Retinal pigment epithelial cell (primary cell): Measurements from ENCODE around the gene NKX1-1.
A peak's percentile ranks its signal among the peaks of the same experiment; 100 is the strongest.
"Not testable (repeated sequence)": the region's sequence is repeated elsewhere in the genome, so short reads cannot be mapped to it uniquely, and the experiment has no call there.

Experiments
- DNase-seq: peaks from one replicate; pipeline ENCODE4 v3.0.0-alpha.2; 2010; ENCODE audit warnings: low read depth
- H3K4me3 ChIP-seq: 2 replicates; pipeline ENCODE4 v1.5.1; 2011; ENCODE audit warnings: mild to moderate bottlenecking, low read length, control low read depth, moderate library complexity
- CTCF ChIP-seq: conservative IDR thresholded peaks from 2 replicates; pipeline ENCODE4 v1.5.1; 2011; ENCODE audit warnings: low read depth, low read length, control low read depth, inconsistent platforms

Gene NKX1-1

DNA sequence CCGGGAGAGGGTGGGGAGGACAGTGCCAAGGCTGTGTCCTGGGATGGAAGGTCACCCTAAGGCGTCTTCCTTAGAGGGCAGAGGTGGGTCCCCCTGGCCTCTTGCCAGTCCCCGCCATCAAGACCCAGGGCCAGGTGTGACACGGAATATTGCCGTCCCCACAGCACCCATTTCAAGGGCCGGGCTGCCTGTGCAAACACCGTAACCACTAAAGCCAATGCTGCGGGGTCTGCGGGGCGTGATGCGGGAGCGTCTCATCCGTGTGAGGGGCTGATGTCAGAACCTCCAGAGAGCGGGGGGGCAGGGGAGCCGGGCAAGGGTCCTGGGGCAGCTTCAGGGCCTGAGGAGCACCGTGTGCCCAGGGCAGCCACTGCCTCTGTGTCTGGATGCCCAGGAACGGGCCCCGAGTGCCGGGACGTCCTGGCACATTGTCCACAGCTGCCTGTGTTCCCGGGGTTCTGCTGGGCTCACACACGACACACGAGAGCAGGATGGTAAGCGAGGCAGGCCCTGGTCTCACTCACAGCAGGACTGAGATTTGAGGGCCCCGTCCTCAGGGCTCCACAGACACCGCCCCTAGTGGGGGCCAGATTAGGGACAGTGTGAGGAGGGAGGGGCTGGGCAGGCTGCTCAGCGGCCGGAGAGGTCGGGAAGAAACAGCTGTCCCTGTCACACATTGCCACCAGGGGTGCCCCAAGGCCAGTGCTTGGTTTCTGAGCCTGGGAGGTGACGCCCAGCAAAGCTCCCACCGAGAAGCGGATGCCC lies 29.2 kb downstream of the NKX1-1 start:
- no peak for DNase-seq
- peak; percentile 21 for TF ChIP-seq CTCF
- no peak overlapping the region for H3K4me3 ChIP-seq

DNA sequence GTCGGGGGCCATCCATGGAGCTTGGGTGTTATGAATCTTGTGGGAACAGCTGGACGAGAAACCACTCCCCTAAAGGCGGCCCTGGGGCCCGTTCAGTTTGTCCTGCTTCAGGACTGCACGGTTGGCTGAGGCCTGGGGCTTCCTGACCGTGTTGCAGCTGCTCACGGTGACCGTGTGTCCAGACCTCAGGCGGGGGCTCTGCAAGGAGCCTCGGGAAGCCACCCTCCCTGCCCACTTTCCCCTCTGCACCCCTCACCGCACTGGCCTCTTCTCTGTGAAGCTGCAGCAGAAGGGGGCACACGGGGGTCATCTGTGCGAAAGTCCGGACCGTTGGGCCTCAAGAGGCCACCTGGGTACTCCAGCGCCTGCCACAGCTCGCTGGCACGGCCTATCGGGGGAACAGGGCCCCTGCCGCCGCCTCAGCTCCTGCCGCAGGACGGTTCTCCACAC lies 29.8 kb downstream of the NKX1-1 start:
- H3K4me3 ChIP-seq = no peak overlapping the region
- no peak for TF ChIP-seq CTCF
- DNase-seq = no peak

- no peak for TF ChIP-seq CTCF
- DNase-seq = no peak
- no peak overlapping the region for H3K4me3 ChIP-seq
Measured at GRCh38 chr4:1375761-1376322, 30.4 kb downstream of the NKX1-1 start.

DNA sequence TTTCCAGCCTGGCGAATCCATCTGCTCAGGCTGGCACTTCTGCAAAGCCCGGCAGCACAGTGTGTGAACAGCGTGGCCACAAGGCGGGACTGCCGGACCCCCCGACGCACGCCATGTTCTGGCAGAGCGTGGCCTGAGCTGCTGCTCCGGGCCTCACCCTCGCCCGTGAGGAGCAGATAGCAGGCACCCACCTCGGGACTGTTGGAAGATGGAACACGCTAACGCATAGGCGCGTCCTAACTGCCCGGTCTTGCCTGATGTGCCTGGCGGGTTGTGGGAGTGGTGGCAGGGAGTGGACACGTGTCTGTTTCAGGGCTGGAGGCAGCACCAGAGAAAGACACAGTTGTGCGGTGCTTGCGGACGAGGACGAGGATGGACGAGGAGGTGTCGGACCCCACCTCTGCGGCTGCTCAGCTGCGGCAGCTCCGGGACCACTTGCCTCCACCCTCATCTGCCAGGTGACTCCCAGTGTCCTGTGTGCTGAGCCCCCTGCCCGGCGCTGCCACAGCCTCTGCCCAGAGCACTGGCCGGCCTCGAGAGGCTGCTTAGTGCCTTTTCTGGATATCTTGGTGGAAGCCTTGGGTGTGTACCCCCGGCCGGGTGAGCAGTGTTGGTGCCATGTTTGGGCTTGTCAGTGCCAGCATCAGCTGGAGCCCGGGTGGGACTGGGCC lies 31.1 kb downstream of the NKX1-1 start:
- no peak for DNase-seq
- H3K4me3 ChIP-seq = no peak overlapping the region
- TF ChIP-seq CTCF = no peak

- TF ChIP-seq CTCF = no peak
- no peak overlapping the region for H3K4me3 ChIP-seq
- no peak for DNase-seq
Measured at GRCh38 chr4:1374706-1375045, 31.6 kb downstream of the NKX1-1 start.

DNA sequence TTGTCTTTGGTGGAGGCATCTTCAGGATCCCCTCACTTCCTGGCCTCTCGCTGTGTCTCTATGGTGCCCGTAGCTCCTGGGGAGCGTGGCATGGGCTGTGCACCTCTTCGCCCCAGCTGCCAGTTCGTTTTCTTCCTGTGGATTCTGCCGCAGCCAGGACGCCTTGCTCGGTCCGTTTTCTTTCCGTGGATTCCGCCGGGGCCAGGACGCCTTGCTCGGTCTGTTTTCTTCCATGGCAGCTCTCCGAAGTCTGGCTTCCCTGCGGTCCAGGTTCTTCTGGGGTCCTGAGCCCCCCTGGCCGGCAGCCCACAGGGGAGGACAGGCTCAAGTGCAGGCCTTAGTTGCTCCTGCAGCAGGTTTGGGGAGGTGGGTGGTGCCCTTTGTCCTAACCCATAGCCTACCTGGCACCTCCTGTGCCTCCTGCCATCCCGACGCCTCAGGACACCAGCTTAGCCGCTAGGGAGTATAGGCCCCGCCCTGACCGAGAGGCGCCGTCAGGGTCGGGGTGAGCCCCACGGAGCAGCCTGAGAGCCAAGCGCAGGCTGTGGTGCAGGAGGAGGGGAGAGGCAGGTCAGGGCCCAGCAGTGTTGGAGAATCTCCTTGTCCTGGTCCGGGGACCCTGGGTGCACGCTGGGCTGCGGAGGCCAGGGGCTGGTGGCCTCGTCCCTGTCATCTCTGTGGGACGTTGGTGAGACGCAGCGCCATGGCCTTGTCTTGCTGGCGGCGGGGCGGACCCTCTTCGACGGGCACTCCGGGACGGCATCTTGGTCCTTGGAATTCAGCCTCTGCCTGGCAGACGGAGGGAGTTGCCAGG lies 32.1 kb downstream of the NKX1-1 start:
- no peak for TF ChIP-seq CTCF
- DNase-seq = no peak
- H3K4me3 ChIP-seq = no peak overlapping the region

GRCh38 chr4:1372576-1372975 lies 33.7 kb downstream of the NKX1-1 start:
- DNase-seq, H3K4me3 ChIP-seq: not testable (repeated sequence)
